Measurements from ENCODE around the gene FRY. TPM values are rescaled to one million over a fixed set of nuclear protein-coding genes. Genes with fewer than 3 reads are reported as not detected.

The FRY gene
- total RNA-seq, 1 donor from 2014 or later, result 112 TPM

DNA sequence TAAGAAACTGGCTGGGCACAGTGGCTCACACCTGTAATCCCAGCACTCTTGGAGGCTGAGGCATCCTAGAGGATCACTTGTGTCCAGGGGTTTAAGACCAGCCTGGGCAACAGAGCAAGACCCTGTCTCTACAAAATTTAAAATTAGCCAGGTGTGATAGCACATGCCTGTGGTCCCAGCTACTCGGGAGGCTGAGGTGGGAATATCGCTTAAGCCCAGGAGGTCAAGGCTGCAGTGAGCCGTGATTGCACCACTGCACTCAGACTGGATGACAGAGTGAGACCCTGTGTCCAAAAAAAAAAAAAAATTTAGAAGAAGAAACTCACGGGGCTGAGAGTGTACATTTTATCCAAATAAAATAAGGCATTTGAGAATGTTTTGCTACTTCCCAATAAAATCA is 224.7 kb downstream of the FRY start:
- DNase-seq (ENCODE audit: low spot score), result no peak

DNA sequence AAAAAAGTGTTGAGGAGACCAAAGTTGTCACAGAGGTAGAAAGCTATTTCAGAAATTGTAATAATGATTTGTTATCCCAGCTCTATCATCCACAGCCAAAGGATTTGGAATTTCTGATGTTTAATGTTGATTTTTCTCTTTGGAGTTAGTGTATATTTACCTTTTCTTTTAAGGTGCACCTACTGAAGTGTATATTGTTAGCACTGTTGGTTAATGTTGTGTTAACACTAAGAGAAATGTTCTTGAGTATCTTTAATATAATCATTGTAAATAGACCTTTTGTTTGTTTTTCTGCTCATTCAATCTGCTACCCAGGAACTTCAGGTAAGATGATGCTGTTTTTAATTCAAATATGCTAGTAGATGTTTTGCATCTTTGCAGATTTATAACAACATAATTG is 226.1 kb downstream of the FRY start:
- no peak for DNase-seq (ENCODE audit: low spot score)

DNA sequence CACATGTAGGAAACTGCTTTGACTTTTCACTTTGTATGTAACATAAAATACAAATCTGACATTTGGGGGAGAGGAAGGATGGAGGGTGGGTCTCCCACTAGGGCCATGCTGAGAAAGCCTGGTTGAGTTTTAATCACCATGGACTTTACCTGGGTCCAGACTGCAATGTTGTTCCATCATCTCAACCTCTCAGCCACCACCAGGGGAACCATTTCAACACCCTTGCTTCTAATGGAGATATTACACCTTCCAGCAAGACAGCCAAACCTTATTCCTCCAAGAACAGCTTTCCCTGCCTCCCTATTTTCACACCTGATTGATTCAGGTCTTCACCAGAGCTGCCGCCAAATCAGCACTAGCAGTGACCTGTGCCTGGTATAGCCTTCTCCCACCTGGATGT is 227.5 kb downstream of the FRY start:
- no peak for DNase-seq (ENCODE audit: low spot score)

DNA sequence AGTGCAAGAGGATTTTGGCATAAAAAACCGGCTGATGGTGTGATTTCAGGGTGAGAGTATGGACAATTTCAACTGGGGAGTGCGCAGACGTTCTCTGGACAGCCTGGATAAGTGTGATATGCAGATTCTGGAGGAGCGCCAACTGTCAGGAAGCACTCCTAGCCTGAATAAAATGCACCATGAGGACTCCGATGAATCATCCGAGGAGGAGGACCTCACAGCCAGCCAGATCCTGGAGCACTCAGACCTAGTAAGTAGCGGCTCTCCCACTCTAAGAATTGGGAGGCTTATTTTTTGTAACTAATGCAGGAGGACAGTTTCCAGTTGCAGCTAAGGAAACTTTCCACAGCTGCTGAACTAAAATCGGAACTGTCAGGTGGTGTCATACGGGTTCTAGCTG is 230.0 kb downstream of the FRY start:
- peak; percentile 81 for DNase-seq (ENCODE audit: low spot score)

DNA sequence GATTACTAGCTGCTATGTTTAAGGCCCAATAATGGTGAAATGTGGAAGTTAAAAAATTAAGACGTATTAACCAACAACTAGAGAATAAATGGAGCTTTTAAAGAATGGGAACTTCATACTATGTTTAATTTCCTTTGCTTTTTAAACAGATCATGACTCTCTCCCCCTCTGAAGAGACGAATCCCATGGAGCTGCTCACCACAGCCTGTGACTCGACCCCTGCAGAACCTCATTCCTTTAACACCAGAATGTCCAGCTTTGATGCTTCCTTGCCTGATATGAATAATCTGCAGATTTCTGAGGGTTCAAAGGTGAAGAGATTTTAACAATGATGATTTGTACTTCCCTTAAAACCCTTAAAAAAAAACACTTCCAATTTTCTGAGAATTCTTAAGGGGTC is 230.6 kb downstream of the FRY start:
- no peak for DNase-seq (ENCODE audit: low spot score)

DNA sequence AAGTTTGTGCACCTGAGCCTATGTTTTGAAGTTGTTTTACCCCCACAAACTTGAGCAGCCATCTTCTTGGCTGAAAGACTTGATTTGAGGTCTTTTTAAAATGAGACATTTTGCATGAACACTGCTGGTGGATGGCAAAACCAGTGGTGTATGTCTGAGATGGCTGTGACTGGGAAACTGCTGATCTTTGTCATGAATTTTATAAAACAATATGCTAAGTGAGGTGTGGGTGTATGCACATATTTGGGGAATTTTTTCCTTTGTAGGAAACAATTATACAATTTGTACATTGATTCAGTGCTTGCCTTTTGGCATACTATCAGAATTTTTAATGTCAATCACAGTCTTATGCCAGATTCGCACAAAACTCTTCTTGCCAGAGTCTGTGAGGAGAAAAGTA is 231.0 kb downstream of the FRY start:
- no peak for DNase-seq (ENCODE audit: low spot score)

DNA sequence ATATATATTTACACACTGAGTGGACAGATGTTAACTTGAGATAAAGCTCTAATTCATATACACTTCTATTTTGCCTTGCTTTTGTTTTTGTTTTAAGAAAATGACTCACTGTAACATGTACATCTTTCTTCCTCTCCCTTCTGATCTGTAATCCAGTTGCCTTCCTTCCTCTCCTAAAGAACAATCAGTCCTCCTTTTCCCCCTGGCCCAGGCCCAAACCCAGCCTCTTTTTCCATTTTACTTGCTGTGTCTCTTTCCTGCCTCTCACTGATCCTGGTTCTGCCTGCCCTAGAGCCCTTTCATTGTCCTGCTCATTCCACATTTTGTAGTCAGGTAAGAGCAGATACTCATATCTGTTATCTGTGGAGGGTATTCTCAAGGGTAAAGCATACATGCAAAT is 232.8 kb downstream of the FRY start:
- DNase-seq (ENCODE audit: low spot score), result peak; percentile 45

DNA sequence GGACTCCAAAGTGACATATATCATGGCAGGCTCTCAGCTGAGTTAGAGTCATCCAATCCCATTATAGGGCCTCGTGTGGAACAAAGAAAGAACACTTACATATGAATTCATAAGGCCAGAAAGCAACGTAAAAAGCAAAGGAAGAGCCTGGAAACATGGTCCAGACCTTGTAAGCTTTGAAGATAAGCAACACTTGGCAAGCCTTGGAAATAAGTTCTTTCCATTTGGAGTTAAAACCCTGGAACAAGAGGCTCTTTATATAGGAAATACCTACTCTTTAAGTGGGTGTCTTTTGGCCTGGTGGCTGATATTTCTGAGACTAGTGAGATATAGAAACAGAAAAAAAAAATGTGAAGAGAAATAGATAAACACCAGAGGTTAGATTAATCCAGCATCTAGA is 234.2 kb downstream of the FRY start:
- no peak for DNase-seq (ENCODE audit: low spot score)

DNA sequence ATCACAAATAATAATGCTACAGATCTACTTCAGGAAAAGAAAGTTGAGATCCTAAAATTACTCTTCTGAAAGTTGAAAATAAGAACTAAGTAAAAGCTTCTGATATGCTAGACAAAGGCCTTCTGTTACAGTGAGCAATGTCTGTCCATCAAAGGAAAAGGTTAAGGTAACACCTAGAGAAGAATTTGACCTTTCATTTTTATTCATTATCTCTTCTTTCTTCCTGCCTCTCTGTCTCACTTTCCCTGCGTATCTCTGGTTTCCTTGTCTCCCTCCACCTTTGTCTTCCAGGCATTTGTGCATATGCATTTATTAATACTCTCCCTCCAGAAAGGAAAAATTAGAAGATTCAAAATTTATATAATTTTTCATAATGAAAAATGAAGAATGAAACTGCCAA is 234.6 kb downstream of the FRY start:
- DNase-seq (ENCODE audit: low spot score), result no peak

DNA sequence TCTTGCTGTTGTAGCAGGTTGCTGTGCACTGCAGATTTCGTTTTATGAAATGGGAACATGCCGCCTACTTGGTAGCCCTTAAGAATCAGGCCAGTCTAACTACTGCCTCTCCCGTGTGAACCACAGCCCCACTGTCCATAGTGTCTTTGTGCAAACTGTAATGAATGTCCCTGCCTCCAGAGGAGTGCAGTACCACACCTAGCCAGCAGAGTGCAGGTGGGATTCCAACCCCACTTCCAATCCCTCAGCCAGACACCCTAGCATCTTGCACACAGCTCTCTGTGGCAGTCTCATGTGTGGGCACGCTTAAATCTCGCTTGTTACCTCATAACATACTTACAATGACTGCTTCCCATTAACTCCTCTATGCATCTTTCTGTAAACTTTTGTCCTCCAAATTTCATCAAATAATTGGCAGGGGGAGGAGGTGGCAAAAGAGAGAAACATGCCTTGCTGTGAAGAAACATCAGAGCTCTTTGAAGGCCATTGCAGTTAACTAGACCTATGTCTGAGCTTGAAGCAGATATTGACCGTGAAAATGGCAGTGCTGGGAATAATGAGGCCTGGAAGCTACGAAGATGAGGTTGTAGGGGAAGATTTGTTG is 236.4 kb downstream of the FRY start:
- DNase-seq (ENCODE audit: low spot score), result no peak

DNA sequence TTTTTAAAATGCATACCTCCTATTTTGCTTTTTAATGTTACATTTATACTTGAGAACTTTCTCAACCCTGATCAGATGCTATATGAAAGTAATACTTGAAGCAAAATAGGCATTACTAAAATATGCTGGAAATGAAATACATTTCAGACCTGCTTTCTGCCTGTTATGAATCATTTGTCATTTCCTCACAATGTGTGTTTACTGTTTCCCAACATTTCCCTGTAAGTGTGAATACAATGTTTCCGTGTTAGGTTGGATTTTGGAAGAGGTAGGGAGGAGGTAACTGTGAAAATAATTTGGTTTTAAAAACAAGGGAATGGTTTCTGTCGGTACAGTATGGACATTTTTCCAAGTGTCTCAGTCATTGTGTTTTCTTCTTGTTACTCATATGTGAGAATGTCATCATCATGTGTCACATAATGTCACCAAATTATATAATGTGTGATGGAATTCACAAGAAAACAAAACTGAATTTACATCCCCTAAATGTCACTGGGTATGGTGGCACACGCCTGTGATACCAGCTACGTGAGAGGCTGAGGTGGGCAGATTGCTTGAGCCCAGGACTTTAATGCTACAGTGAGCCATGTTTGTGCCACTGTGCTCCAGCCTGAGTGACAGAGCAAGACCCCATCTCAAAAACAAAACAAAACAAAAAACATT is 240.6 kb downstream of the FRY start:
- no peak for DNase-seq (ENCODE audit: low spot score)

DNA sequence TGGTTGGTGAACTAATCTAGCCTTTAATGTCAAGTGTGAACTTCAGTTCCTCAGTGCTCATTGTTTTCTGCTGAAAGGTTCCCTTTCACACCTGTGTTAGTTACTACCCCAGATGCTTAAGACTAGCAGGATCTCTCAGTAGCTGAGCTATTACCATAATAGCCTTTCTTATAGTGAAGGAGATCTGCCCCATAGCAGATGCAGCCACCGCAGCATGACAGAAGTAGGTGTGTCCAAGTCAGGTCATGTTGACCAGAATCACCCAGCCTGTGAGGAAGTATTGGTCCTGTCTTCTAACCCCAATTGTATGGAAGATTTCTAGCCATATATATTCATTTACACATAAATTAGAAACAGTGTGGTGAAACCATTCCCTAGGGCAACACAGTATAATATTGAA is 246.3 kb downstream of the FRY start:
- no peak for DNase-seq (ENCODE audit: low spot score)

DNA sequence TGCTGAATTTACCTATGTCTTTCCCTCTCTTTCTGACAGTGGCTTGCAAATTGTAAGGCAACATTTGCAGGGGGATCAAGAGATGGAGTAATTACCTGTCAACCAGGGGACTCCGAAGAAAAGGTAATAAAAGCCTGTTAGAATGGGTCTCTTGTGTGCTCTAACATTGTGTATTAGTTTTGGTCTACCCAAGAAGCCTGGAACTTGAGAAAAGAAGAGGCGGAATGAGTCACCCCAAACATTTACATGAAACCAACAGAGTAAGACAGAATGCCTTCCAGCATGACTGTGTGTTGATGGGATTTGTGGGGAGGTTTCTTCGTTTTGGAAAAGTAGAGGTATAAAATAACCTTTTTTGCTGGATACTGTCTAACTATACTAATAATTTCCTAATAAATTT is 246.9 kb downstream of the FRY start:
- DNase-seq (ENCODE audit: low spot score), result no peak

DNA sequence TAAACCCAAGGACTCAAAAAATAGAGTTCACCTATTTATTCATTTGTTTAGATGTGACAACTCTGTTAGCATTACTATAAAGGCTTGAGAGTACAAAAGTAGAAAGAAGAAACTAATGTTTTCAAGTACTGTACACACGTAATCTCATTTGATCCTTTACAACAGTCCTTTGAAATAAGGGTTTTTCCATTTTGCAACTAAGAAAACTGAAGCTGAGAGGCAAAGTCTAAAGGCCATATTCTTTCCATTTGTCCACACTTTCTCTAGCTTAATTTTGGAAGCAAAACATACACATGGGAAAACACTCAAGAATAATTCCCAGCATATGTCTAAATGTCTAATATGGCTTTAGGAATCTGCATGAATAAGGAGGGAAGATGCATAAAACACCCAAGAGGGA is 249.5 kb downstream of the FRY start:
- DNase-seq (ENCODE audit: low spot score), result no peak

DNA sequence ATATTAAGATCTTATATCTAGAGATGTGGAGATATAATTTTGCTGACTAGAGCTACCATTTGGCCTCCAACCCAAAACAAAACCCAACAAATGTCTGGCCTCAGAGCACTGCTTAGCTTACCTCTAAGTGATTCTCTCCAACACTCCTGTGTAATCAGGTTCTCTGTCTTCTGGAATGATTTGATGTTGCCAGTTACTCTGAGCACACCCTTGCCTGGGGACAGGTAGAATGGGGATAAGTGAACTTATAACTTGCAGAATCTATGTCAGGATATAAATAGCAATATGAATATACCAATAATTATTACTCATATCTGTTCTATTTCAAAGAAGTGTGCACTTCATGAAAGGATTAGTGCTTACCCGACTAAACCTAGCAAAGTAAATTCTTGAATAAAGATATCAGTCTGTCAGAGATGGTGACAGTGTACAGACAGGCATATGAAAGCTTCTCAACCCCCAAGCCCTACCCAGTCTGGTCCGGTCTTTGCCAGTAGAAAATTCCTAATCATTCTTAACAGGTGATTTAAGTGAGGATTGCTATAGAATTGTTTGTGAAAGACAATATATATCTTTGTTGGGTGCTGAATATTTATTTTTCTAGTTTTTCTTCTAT is 250.6 kb downstream of the FRY start:
- DNase-seq (ENCODE audit: low spot score), result no peak

DNA sequence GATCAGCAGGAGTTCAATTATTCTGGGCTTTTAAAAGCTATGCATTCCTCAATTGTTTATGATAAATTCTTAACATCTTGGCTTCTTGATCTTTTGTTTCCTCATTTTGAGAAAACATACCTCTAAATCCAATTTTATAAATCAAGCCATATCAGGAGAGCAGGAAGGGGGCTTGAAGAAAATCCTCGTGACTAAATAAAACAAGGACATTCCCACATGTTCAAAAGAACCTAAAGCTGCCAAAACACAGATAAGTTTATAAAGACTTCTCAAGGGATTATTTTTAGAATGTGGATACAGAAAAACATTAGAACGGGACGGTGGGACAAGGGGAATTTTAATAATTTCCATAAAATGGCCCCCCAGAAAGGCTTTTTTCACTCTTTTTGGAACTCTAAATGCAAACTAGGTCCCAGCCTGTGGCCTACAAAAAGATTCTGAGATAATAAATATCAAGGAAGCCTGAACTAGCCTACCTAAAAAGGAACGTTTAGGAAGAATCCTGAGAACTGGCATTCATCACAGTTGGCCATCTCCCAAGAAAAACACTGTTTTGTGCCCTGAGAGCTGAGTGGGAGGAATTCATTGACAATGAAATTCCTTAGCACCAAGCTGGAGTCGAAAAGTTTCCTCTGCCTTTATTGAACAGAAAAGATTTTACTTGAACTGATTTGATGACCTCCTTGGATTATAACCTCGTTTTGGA is 253.5 kb downstream of the FRY start:
- peak; percentile 56 for DNase-seq (ENCODE audit: low spot score)

DNA sequence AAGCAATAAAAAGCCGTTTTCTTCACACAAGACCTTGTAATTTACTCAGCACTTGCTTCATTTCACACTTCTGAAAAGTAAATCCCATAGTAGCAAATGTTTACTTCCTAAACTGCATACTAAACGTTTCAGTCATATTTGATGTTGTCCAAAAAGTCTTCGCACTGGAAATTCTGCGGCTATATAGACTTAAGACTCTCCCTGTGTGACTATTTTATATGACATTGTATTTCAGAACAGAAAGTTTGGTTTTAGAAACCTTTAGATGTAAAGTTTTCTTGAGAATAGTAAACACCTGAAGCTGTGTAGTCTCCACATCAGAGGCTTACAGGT is 254.0 kb downstream of the FRY start:
- DNase-seq (ENCODE audit: low spot score), result no peak

DNA sequence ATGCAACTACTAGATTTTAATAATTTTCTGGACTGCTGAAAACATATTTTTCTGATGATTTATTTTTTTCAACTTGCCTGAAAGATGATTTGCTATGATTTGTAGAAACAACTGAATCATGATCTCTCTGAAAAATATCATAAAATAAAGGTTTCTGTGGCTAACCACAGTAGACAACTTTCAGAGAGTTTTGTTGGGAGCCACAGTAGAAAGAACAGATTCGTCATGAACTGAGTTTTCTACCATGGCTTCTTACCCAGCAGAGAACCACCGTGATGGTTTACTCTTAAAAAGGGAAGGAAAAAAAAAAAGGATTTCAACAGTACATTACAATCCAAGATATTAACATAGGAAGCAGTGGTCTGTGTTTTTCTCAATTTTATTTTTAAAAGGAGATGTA is 265.6 kb downstream of the FRY start:
- no peak for DNase-seq (ENCODE audit: low spot score)

DNA sequence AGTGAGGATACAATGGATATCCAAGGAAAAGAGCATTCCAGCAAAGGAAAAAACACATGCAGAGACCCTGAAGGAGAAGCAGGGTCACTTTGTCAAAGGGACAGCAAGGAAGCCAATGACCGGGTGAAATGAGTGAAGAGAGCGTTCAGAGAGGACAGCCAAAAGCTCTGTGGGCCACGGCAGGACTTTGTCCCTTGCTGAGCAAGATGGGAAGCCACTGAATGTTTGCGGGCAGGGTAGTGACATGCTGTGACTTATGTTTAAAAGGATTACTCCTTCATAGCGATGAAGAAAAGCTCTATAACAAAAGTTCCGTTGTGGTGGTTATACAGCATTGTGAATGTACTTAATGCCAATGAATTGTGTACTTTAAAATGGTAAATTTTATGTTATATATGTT is 267.1 kb downstream of the FRY start:
- DNase-seq (ENCODE audit: low spot score), result no peak

DNA sequence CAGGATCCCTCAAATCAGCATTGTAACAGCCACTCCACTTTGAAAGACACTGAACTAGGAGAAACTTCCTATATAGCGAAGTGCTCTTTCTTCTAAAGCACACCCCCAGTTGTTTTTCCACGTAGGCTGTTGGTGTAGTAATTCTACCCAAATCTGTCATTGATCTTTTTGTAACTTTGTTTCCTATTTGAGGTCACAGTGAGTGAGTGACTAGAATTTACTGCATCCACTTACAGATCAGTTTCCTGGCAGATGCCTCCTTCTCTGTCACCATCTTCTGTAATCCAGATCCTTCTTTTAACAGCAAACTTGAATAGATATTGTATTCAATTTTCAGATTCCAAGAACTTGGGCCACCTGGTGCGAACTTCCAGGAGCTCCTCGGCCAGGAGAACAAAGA is 268.3 kb downstream of the FRY start:
- no peak for DNase-seq (ENCODE audit: low spot score)

DNA sequence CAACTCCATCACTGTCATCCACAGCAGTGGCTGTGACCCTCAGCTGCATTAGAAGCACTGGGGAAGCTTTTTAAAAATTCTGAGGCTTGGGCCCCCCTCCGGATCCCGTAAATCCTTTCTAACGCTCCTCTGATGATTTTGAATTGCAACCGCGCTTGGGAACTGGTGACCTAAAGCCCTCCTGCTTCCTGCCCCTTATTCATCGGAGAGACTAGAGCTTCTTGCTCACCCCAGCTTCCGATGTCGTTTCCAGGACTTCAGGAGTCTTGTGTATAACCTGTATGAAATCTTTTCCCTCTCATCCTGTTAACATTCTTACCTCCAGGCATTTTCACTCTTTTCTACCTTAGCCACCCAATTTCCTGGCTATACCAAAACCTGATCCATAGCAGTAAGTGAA is 268.8 kb downstream of the FRY start:
- no peak for DNase-seq (ENCODE audit: low spot score)

DNA sequence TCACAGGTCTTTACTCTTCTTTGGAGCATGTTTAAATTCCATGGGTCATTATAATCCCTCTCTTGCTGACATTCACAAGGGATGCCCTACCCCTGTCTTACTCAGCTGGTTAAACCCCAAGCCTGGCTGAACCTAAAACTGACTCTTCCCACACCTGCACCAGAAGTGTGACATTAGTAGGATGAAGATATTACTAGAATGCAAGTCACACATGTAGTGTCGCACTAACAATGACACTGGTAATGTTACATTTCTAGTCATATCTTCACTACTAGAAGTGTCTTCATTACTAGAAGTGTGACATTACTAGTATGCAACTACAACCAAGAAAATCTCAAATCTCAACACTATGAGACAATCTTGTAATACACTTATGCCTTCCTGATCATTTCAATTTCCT is 269.3 kb downstream of the FRY start:
- DNase-seq (ENCODE audit: low spot score), result no peak

DNA sequence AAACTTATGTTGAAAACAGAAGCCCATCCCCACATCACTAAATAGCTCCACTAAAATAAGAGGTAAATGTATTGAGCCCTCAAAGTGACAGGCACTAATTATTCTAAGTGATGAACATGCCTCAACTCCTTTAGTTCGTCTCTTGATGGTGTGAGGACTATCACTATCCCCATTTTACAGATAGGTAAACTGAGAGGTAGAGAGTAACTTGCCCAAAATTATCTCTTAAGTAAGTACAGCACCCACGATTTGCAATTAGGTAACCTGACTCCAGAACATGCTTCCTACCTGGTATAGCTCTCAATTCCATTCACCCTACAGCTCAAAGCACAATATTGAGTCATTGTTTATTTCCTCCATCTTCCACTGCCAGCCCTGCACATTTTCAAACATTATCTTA is 270.9 kb downstream of the FRY start:
- DNase-seq (ENCODE audit: low spot score), result no peak

Measured in mucosa of gallbladder (tissue), 1 donor.